Progenitor cell of endocrine pancreas (in vitro differentiated cells): ENCODE results near the gene LMOD3. TPM values are rescaled to one million over a fixed set of nuclear protein-coding genes. Genes with fewer than 3 reads are reported as not detected.
A peak's percentile ranks its signal among the peaks of the same experiment; 100 is the strongest.

ENCODE experiments used
- DNase-seq: peaks from one replicate; pipeline ENCODE4 v3.0.0; 2021; ENCODE audit warnings: low spot score; ENCODE audit not compliant: unreplicated experiment
- H3K27ac Mint-ChIP-seq: 2 replicates; pipeline ENCODE4 v1.8.0; 2021; ENCODE audit warnings: mild to moderate bottlenecking, moderate library complexity, mixed read lengths
- H3K27me3 Mint-ChIP-seq: 2 replicates; pipeline ENCODE4 v1.8.0; 2021; ENCODE audit warnings: mixed read lengths
- H3K36me3 Mint-ChIP-seq: 2 replicates; pipeline ENCODE4 v1.8.0; 2022; ENCODE audit warnings: mixed read lengths; ENCODE audit not compliant: insufficient read depth
- H3K4me1 Mint-ChIP-seq: 2 replicates; pipeline ENCODE4 v1.8.0; 2021; ENCODE audit warnings: low read depth, mixed read lengths
- H3K4me3 Mint-ChIP-seq: 2 replicates; pipeline ENCODE4 v1.8.0; 2021; ENCODE audit warnings: low read depth, mild to moderate bottlenecking, moderate library complexity, mixed read lengths
- H3K9me3 Mint-ChIP-seq: 2 replicates; pipeline ENCODE4 v1.8.0; 2021; ENCODE audit warnings: low read depth, mixed read lengths
- CTCF ChIP-seq: fragments of 200-600 bp; sonication (generic); IDR thresholded peaks from one replicate; pipeline ENCODE4 v1.5.0; 2021; ENCODE audit warnings: antibody characterized with exemption, mild to moderate bottlenecking; ENCODE audit not compliant: unreplicated experiment
- total RNA-seq: library from RNA; stranded (reverse); gene quantifications from 2 replicates; pipeline ENCODE4 v1.2.1, GENCODE V29; 2021

The LMOD3 gene
- total RNA-seq, 1 donor from 2014 or later: not detected

GRCh38 chr3:69120879-69121464, 1.4 kb downstream of the LMOD3 start:
- no peak overlapping the region for H3K4me3 Mint-ChIP-seq
- DNase-seq: peak; percentile 71
- TF ChIP-seq CTCF: peak; percentile 96
- H3K27me3 Mint-ChIP-seq: no peaks in the 10 kb centered on the region
- no peak overlapping the region for H3K27ac Mint-ChIP-seq
- no peaks in the 10 kb centered on the region for H3K36me3 Mint-ChIP-seq
- no peaks in the 10 kb centered on the region for H3K9me3 Mint-ChIP-seq
- H3K4me1 Mint-ChIP-seq: peaks cover 20% of the 10 kb centered on the region

- H3K4me1 Mint-ChIP-seq: peaks cover 20% of the 10 kb centered on the region
- H3K9me3 Mint-ChIP-seq: no peaks in the 10 kb centered on the region
- no peaks in the 10 kb centered on the region for H3K27me3 Mint-ChIP-seq
- DNase-seq: no peak
- no peak overlapping the region for H3K4me3 Mint-ChIP-seq
- no peak for TF ChIP-seq CTCF
- no peak overlapping the region for H3K27ac Mint-ChIP-seq
- H3K36me3 Mint-ChIP-seq: no peaks in the 10 kb centered on the region
Measured at GRCh38 chr3:69119681-69120080, 2.7 kb downstream of the LMOD3 start.

GRCh38 chr3:69119138-69119537, 3.3 kb downstream of the LMOD3 start:
- Mint-ChIP-seq H3K4me1 (peaks cover 20% of the 10 kb centered on the region), H3K9me3 (no peaks in the 10 kb centered on the region), H3K27ac (no peak overlapping the region), H3K36me3 (no peaks in the 10 kb centered on the region), H3K27me3 (no peaks in the 10 kb centered on the region), H3K4me3 (no peak overlapping the region)
- TF ChIP-seq CTCF: no peak
- DNase-seq: no peak

- no peak for DNase-seq
- peak overlapping the region; percentile 19 for H3K27ac Mint-ChIP-seq
- peaks cover 20% of the 10 kb centered on the region for H3K4me1 Mint-ChIP-seq
- H3K36me3 Mint-ChIP-seq: no peaks in the 10 kb centered on the region
- H3K4me3 Mint-ChIP-seq: no peak overlapping the region
- no peaks in the 10 kb centered on the region for H3K27me3 Mint-ChIP-seq
- no peaks in the 10 kb centered on the region for H3K9me3 Mint-ChIP-seq
- no peak for TF ChIP-seq CTCF
Measured at GRCh38 chr3:69118555-69118954, 3.8 kb downstream of the LMOD3 start.

GRCh38 chr3:69116897-69117296, 5.5 kb downstream of the LMOD3 start:
- TF ChIP-seq CTCF: no peak
- Mint-ChIP-seq H3K4me3 (peak overlapping the region; percentile 26), H3K9me3 (no peaks in the 10 kb centered on the region), H3K27me3 (no peaks in the 10 kb centered on the region), H3K36me3 (no peaks in the 10 kb centered on the region), H3K27ac (peak overlapping the region; percentile 85), H3K4me1 (peaks cover 20% of the 10 kb centered on the region)
- DNase-seq: no peak
